ENCODE results near the gene INHA.

The INHA gene

GRCh38 chr2:219611866-219612576, 39.9 kb downstream of the INHA start:
- DNase-seq (ENCODE audit: low read depth in 2 of 2), result no peak

GRCh38 chr2:219612577-219613286, 40.6 kb downstream of the INHA start:
- DNase-seq (ENCODE audit: low read depth in 2 of 2), result no peak

DNA sequence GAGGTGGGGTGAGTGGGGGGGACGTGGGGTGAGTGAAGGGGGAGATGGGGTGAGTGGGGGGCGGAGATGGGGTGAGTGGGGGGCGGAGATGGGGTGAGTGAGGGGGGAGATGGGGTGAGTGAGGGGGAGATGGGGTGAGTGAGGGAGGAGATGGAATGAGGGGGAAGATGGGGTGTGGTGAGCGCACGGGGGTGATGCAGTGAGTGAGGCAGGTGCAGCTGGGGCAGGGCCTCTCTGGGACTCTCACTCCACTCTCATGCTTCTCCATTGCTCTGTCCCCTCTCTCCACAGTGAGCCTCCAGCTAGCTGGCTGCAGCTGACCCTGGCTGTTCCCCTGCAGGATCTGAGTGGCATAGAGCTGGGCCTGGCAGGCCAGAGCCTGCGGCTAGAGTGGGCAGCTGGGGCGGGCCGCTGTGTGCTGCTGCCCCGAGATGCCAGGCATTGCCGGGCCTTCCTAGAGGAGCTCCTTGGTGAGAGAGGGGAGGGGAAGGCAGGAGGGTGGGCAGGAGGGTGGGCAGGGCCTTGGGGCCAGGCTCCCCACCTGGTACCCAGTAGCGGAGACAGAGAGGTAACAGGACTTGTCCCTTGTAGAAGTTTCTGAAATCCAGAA, 41.5 kb downstream of the INHA start:
- no peak for DNase-seq (ENCODE audit: low read depth in 2 of 2)

DNA sequence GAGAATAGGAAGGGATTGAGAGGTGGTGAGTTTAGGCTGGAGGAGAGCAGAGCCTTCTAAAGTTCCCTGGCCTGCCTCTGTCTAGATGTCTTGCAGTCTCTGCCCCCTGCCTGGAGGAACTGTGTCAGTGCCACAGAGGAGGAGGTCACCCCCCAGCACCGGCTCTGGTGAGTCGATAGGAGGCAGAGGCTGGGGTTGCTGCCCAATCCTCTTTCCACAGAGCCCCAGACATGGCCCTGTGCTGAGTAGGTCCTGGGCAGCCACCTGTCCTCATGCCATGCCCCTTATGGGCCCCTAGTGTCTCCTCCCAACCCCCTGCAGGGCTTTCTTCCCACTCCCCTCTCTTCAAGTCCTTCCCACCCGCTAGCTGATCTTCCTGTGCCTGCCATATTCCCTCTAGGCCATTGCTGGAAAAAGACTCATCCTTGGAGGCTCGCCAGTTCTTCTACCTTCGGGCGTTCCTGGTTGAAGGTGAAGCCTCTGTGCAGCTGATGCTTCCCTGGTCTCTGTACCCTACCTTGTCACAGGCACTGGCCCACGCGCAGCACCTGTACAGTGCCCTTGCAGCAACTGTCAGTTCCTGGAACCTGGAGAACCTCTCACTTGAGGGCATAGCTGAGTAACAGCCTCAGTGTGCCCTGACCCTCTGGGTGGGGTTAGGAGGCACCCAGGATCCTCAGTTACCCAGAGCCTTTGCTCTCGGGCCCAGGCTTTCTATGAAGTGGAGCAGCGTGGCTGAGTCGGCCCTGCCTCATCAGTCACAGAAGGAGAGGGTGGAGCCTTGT, 42.2 kb downstream of the INHA start:
- DNase-seq (ENCODE audit: low read depth in 2 of 2), result no peak

DNA sequence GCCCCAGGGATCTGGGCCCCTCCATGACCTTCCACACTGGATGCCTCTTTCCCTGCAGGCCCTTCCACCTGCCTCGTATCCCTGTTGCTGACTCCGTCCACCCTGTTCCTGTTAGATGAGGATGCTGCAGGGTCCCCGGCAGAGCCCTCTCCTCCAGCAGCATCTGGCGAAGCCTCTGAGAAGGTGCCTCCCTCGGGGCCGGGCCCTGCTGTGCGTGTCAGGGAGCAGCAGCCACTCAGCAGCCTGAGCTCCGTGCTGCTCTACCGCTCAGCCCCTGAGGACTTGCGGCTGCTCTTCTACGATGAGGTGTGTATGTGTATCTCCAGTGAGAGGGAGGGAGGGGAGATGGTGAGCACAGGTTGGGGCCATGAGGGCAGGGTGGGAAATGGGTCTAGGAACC, 42.9 kb downstream of the INHA start:
- no peak for DNase-seq (ENCODE audit: low read depth in 2 of 2)

GRCh38 chr2:219615894-219616293, 43.8 kb downstream of the INHA start:
- no peak for DNase-seq (ENCODE audit: low read depth in 2 of 2)

DNA sequence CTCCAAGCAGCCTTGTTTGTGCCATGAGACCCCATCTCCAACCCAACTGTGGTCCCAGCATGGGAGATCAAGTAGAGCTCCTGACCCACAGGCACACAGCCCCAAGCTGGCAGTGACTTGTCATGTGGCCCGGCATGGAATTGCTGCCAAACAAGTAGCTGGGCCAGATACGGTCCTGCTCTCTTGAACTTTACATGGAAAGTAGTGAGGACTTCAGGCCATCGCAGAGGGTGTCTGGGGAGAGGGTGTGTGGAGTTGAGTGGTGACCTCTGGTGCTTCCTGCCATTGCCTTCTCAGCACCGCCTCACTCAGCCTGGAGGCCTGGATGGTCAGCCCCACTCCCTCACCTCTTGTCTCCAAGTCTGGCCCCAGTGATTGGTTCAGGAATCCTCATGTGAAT, 44.4 kb downstream of the INHA start:
- DNase-seq (ENCODE audit: low read depth in 2 of 2), result no peak

GRCh38 chr2:219618733-219619122, 46.6 kb downstream of the INHA start:
- DNase-seq (ENCODE audit: low read depth in 2 of 2), result no peak

- DNase-seq (ENCODE audit: low read depth in 2 of 2), result no peak
Observed at GRCh38 chr2:219619235-219619634, 47.1 kb downstream of the INHA start.

- DNase-seq (ENCODE audit: low read depth in 2 of 2), result no peak
Observed at GRCh38 chr2:219620546-219620945, 48.4 kb downstream of the INHA start.

DNA sequence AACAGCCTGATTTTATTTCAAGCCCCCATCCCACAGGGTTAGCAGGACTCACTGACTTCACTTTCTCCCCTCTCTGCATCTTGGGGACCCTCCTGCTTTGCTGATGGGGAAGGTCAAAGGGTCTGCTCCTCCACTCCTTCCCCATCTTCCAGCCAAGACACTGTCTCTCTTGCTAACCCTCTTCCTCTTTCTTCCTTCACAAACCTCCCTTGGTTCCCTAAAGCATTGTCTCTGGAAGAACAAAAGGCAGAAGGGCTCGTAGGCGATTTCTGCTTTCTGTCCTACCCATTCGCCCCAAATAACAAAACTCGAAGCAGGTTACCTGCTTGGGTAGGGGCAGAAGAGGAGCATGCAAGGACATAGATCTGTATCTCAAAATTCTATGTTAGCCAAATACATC, 49.8 kb downstream of the INHA start:
- DNase-seq (ENCODE audit: low read depth in 2 of 2), result no peak

DNA sequence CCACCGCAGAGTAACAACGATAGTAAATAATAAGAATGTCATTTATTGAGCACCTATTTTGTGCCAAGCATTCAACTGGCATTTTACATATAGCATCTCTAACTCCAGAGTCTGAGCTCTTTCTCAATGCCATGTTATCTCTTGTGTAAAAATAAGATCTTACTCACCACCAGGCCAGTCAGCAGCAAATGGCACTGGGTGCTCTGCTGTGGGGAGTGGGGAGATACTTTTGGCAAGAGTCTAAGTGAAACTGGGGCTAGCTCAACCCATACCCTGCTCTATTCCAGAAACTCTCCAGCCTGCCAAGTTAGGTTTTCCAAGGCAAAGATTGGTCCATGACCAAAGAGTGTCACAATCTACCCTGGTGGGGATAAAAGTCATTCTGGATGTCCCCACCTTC, 50.4 kb downstream of the INHA start:
- no peak for DNase-seq (ENCODE audit: low read depth in 2 of 2)

DNA sequence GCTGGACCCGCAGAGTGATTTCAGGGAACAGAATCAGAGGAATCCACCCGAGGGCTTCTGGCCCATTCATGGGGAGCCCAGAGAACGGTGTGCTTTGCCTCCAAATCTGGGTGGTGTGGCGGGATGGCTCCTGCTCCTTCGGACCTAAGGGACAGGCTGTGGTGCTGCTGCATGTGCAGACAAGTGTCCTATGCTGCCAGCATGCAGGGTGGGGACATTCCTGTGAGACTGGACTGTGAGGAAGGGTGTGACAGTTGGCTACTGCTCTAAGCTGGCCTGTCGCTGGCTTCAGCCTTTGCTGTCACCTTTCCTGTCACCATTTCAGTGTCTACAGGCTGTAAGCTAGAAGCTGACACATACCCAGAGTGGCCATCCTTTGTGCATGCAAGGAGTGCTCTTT, 52.5 kb downstream of the INHA start:
- DNase-seq (ENCODE audit: low read depth in 2 of 2), result no peak

GRCh38 chr2:219625179-219625578, 53.1 kb downstream of the INHA start:
- DNase-seq (ENCODE audit: low read depth in 2 of 2), result no peak

All from stimulated activated CD8-positive, alpha-beta memory T cell treated with anti-CD3 and anti-CD28 coated beads, Interleukin-2, amount 100 ng/mL, for 1 hour (primary cell).